NCI-H2107 (cell line): Measurements from ENCODE around the gene NR2F1-AS1.

Source experiments
- DNase-seq: peaks from one replicate; lab custom pipeline; 2025; lab: John Stamatoyannopoulos, UW

Gene NR2F1-AS1

GRCh38 chr5:93580927-93581445 is at the start of gene NR2F1-AS1:
NR2F1-AS1 (minus strand) TSS chr5:93581219.
- no peak for DNase-seq

GRCh38 chr5:93626801-93627200 is 45.8 kb upstream of the NR2F1-AS1 start:
- DNase-seq = no peak

- no peak for DNase-seq
Observed at GRCh38 chr5:93623153-93623552, 42.1 kb upstream of the NR2F1-AS1 start.

- DNase-seq = peak; percentile 1
Observed at GRCh38 chr5:93622240-93622885, 41.3 kb upstream of the NR2F1-AS1 start.

GRCh38 chr5:93621327-93621798 is 40.3 kb upstream of the NR2F1-AS1 start:
- DNase-seq = peak; percentile 49

GRCh38 chr5:93620487-93621326 is 39.7 kb upstream of the NR2F1-AS1 start:
- peak; percentile 41 for DNase-seq

- no peak for DNase-seq
Observed at GRCh38 chr5:93616538-93617174, 35.6 kb upstream of the NR2F1-AS1 start.

GRCh38 chr5:93612855-93613243 is 31.8 kb upstream of the NR2F1-AS1 start:
- no peak for DNase-seq

- DNase-seq = no peak
Observed at GRCh38 chr5:93611976-93612854, 31.2 kb upstream of the NR2F1-AS1 start.

GRCh38 chr5:93611273-93611975 is 30.4 kb upstream of the NR2F1-AS1 start:
- no peak for DNase-seq

GRCh38 chr5:93610581-93611272 is 29.7 kb upstream of the NR2F1-AS1 start:
- no peak for DNase-seq

- DNase-seq = no peak
Observed at GRCh38 chr5:93609762-93610161, 28.7 kb upstream of the NR2F1-AS1 start.

GRCh38 chr5:93608855-93609254 is 27.8 kb upstream of the NR2F1-AS1 start:
- no peak for DNase-seq

- no peak for DNase-seq
Observed at GRCh38 chr5:93607367-93608258, 26.6 kb upstream of the NR2F1-AS1 start.

- no peak for DNase-seq
Observed at GRCh38 chr5:93606382-93606752, 25.3 kb upstream of the NR2F1-AS1 start.

GRCh38 chr5:93604644-93605515 is 23.9 kb upstream of the NR2F1-AS1 start:
- DNase-seq = no peak

- DNase-seq = no peak
Observed at GRCh38 chr5:93603793-93604643, 23.0 kb upstream of the NR2F1-AS1 start.
